SH-SY5Y (cell line): ENCODE data around the gene NUPR1.

Experiments
- GATA2 ChIP-seq: IDR thresholded peaks from 2 replicates; pipeline ENCODE4 v1.6.1; 2011; ENCODE audit warnings: mild to moderate bottlenecking, low read depth, low read length
- GATA3 ChIP-seq: IDR thresholded peaks from 2 replicates; pipeline ENCODE4 v1.6.1; 2011; ENCODE audit warnings: low read depth, mild to moderate bottlenecking, low read length, moderate library complexity

The NUPR1 gene

DNA sequence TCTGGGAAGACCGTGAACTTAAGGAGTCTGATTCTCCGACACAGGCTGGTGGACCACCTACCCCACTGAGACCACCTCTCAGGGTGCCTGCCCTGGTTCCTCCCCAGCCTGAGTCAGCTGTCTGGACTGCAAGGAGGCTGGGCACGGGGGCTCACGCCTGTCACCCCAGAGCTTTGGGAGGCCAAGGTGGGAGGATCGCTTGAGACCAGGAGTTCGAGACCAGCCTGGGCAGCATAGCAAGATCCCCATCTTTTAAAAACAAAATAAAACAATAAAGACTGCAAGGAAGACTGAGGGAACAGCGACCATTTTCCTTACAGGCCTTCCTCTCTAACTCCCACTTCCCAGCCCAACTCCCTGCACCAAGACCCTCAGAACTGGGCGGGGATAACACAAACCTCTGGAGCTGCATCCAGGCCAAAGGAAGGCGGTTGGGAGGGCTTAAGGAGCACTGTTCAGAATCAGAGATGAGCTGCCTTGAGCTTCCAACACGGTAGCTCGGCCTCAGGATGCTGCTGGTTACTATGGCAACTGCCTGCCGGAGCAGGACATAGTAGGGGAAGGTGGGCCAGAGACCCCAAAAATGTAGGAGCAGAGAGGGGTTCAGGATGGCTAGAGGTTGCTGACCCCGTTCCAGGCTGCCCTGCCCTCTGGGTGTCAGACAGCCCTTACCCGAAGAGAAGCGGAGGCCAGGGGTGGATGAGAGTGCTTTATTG, 40.0 kb downstream of the NUPR1 start:
- TF ChIP-seq GATA3, result no peak

DNA sequence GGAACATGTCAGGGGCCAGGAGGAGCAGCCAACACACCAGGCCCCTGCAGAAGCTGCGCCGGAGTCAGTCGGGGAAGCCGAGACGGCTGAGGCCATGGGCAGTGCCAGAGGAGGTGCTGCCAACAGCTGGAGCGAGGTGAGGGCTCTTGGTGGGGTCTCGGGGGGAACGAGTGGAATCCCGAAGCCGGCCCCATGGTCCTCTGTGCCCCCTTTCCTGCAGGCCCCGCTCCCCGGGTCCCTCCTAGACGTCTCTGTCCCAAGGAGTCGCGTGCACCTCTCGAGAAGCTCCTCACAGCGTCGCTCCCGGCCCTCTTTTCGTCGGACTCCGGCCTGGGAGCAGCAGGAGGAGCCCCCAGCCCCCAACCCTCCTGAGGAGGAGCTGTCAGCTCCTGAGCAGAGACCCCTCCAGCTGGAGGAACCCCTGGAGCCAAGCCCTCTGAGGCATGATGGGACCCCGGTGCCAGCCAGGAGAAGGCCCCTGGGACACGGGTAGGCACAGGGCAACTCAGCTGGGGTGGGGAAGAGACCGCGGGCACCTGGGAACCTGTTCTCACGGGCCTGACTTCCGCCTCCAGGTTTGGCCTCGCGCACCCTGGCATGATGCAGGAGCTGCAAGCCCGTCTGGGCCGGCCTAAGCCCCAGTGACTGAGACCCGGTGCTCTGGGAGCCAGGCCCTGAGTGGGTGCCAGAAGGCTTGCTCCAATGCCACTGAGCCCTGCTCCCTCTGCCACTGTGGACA, 40.7 kb downstream of the NUPR1 start:
- TF ChIP-seq GATA3 (no peak), GATA2 (no peak)

DNA sequence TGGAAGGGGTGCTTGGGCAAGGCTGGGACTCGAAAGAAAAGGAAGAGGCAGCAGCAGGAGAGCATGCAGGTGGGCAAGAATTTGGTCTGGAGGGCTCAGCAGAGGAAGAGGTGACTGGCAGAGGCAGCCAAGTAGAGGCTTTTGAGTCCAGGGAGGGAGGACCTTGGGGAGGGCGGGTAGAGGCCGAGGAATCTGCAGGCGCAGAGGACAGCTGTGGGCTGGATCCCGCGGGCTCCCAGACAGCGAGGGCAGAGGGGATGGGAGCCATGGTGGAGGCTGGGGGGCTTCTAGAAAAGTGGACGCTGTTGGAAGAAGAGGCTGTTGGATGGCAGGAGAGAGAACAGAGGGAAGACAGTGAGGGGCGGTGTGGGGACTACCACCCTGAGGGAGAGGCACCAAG, 41.4 kb downstream of the NUPR1 start:
- TF ChIP-seq GATA3 (no peak), GATA2 (no peak)

DNA sequence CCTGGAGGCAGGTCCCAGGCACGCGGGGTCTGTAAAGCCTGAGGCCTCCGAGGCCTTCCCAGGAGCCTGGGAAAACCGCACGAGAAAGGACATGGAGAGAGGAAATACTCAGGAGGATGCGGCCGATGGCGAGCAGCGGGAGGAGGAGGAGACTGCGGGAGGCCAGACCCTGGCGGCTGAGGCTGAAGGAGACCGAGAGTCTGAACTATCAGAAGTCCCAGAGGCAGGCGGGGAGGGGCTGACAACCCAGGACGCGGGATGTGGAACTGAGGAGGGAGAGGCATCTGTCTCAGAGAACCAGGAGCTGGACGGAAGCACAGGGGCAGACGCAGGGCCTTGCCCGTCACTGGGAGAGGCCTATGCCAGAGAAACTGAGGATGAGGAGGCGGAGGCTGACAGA, 41.9 kb downstream of the NUPR1 start:
- TF ChIP-seq GATA3 (no peak), GATA2 (no peak)

DNA sequence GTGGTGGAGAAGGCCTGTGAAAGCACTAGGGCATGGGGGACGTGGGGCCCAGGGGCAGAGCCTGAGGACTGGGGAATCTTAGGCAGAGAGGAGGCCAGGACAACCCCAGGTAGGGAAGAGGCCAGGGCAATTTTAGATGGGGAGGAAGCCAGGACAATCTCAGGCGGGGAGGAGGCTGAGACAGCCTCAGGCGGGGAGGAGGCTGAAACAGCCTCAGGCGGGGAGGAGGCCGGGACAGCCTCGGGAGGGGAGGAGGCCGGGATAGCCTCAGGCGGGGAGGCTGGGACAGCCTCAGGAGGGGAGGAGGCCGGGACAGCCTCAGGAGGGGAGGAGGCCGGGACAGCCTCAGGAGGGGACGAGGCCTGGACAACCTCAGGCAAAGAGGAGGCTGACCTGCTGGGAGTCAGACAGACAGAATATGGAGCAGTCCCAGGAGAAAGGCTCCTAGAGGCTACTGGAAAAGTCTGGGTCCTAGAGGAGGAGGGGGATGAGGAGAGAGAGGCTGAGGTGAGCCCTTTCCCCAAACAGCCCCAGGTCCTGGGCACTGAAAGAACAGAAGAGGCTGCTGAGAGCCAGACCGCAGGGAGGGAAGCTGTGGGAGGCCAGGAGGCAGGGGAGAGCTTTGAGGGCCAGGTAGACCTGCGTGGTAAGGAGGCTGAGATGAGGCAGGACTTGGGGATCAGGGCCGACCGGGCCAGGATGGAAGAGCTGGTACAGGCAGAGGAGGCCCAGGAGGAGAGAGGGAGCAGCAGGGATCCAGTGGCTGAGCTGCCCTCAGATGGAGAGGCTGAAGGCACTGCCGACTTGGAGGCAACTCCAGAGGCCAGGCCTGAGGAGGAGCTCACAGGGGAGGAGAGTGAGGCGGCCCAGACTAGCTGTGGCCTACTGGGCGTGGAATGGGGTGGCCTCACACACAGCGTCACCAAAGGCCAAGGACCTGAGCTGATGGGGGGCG, 42.7 kb downstream of the NUPR1 start:
- no peak for TF ChIP-seq GATA2
- TF ChIP-seq GATA3, result no peak

DNA sequence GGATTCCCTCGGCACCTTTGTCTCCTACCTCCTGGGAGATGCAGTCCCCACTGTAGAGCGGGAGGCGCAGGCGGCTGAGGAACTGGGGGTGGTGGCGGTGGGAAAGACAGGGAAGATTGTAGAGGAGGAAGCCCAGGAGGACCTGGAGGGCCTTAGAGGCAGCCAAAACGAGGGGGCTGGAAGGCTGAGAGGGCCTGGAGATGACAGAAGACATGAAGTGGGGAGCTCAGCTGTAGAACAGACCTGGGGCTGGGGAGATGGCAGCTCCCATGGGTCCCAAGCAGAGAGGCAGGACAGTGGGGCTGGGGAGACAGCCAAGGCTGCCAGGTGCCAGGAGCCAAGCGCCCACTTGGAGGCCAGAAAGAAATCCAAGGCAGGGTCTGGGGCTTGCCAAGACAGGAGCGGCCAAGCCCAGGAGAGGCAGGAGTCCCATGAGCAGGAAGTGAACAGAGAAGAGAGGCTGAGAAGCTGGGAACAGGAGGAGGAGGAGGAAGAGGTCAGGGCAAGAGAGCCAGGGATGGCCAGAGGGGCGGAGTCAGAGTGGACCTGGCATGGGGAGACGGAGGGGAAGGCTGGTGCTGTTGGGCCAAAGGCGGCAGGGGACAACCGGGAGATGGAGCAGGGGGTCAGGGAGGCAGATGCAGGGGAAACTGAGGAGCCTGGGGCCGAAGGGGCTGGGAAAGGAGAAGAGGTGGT, 43.5 kb downstream of the NUPR1 start:
- TF ChIP-seq GATA3, result no peak
- TF ChIP-seq GATA2, result no peak

DNA sequence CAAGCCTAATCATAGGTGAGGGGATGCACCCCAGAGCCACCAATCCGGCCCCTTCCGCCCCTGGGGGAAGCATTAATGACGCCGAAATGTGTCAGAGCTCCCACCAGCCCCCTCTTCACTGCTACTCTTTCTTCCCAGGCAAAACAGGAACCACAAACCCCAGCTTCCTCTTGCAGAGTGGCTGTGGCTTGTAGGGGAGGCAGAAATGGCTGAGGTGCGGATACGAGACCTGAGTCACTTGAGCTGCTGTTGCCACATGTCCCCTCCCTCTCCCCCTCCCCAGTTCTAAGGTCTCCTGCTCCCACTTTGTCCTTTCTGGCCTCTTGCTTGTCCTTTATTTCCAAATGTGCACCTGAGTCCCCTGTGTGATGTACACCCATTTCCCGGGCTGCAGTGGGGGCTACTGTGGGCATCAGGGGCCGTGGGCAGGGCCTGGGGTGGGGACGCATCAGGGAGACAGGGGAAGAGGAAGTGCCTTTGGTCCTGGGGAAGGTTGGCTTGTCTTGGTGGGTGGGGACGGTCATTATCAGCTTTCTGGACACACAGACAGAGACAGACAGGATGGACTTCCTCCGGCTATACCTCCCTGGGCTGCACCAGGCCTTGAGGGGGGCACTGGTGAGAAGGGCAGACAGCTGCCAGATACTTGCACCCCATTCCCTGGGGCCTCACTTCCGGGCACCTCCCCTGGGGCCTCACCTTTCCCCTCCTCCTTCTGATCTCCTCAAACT, 44.5 kb downstream of the NUPR1 start, which contains the start of gene APOBR:
APOBR (plus strand) TSS at position 523 of the 731 bp plus-strand sequence; CDS start at position 562, 39 bp downstream.
- no peak for TF ChIP-seq GATA2
- no peak for TF ChIP-seq GATA3

DNA sequence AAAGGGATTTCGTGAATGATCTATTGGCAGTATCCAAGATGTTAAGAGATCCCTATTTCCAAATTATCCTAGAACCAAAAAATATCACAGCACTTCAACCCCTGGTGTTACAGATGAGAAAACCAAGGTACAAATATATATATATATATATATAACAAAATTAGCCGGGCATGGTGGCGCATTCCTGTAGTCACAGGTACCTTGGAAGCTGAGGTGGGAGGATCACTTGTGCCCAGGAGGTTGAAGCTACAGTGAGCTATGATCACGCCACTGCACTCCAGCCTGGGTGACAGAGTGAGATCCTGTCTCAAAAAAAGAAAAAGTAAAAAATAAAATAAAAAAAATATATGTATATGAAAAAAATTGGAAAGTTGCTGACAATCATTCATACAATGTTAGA, 46.3 kb downstream of the NUPR1 start:
- no peak for TF ChIP-seq GATA3
- TF ChIP-seq GATA2, result no peak

DNA sequence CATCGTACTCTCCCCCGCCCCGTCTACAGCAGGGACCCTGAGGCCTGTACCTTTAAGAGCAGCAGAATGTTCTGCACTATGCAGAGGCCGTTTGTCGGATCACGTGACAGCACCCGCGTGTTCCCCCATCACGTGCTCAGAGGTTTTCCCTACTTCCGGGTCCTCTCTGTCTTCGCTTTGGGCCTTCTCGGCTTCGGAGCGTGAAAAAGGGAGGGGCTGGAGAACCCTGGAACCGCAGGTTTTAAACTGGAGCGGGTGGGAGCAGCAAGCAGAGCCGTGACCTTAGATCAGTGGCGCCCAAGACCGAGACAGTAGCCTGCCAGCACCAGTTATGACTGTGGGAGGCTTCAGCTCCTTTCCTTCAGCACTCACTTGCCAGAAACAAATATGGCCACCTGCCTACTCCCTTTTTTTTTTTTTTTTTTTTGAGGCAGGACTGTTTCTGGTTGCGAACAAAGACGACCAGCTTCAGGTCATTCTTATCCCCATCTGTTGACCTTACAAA, 46.8 kb downstream of the NUPR1 start, which contains the start of gene CLN3:
CLN3 (minus strand) TSS at position 105 of the 505 bp plus-strand sequence. CDS start 315 bp downstream, outside the sequence.
- TF ChIP-seq GATA3, result no peak
- TF ChIP-seq GATA2, result no peak

DNA sequence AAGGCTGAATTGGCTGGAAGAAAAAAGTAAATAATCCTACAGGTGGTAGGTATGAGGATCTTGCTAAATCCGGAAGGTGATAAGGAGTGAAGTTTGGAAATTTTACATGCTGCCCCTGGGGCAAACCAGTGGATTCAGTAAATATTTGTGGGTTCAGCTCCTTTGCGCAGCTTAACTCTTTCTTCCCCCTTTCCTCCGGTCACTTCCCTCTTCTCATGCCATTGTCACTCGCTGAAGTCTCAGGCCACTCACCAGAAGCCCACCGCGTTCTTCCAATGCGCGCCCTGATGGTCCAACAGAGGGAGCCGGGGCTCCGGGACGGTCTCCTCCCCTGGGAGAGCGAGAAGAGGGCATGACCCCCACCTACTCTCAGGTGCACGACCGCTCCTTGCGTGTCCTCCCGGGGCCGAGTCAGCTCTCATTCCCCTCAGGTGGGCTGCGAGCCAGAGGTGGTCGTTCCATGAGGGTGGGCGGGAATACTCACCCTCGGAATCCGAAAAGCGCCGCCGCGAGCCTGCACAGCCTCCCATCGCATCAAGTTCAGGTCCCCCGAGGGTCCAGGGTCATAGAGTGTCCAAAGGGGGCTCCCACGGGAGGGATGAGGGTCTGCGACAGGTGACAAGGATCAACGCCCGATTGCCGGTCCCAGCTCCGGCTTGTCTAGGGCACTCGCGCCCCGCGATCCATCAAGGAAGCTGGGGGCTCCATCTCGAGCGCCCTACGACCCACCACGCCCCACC, 47.4 kb downstream of the NUPR1 start:
- no peak for TF ChIP-seq GATA2
- no peak for TF ChIP-seq GATA3

DNA sequence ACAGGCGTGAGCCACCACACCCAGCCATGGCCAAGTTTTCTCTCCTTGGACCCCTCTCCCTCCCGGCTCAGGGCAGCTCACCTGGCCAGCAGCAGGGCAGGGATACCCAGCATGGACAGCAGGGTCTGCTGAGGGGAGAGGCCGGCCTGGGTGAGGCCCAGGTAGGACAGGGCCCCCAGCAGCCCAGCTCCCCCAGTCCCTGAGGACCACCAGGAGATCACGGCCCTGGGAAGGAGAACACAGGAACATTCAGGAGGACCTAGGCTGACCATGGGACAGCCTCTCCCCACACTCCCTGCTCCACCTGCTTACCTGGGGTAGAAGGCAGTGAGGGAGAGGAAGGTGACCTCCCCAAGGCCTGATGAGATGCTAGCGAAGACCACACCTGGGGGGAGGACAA, 52.5 kb downstream of the NUPR1 start:
- TF ChIP-seq GATA2 (no peak), GATA3 (no peak)
